HEK293 (cell line): Measurements from ENCODE around the gene CCDC78.

Source experiments
- CTCF ChIA-PET: fragments of 350-600 bp; formaldehyde crosslinking; extraction: SDS; loops from one replicate; lab custom pipeline; 2021; ENCODE audit warnings: antibody characterized with exemption; lab: Yijun Ruan, JAX
- POLR2A ChIA-PET: fragments of 300-600 bp; formaldehyde crosslinking; extraction: SDS; loops from one replicate; lab custom pipeline; 2020; ENCODE audit warnings: antibody characterized with exemption, inconsistent platforms; lab: Yijun Ruan, JAX
- H3K27ac ChIP-seq: fragments of 200-500 bp; sonication (Bioruptor generic); 2 replicates; pipeline ENCODE4 v1.5.1; 2014; ENCODE audit warnings: low read depth, low read length, control low read depth, inconsistent platforms; ENCODE audit errors: extremely low read depth
- H3K36me3 ChIP-seq, 2 experiments: fragments of 200-500 bp in 1 of 2; sonication (Bioruptor generic) in 1 of 2; 1 replicate in 1 of 2; 2 replicates in 1 of 2; pipeline ENCODE4 v1.5.1; 2014 to 2017; ENCODE audit warnings: inconsistent platforms in 2 of 2, low read length in 2 of 2; ENCODE audit not compliant: control insufficient read depth in 2 of 2, insufficient read depth in 1 of 2
- H3K4me1 ChIP-seq: fragments of 200-500 bp; sonication (Bioruptor generic); 2 replicates; pipeline ENCODE4 v1.5.1; 2014; ENCODE audit warnings: mild to moderate bottlenecking, low read length, inconsistent platforms; ENCODE audit not compliant: control insufficient read depth, insufficient read depth
- H3K4me3 ChIP-seq: 2 replicates; pipeline ENCODE4 v1.5.1; 2011; ENCODE audit warnings: low read depth, mild to moderate bottlenecking, control low read depth, low read length, moderate library complexity
- H3K9me3 ChIP-seq: fragments of 200-500 bp; sonication (Bioruptor generic); 2 replicates; pipeline ENCODE4 v1.5.1; 2014; ENCODE audit warnings: low read depth, low read length, inconsistent platforms; ENCODE audit not compliant: control insufficient read depth, insufficient read depth
- GLI2 ChIP-seq: fragments of 450-650 bp; formaldehyde crosslinking; IDR thresholded peaks from 2 replicates; pipeline ENCODE4; 2017; ENCODE audit warnings: missing biosample characterization, missing genetic modification characterization, low read depth, borderline replicate concordance
- SCRT1 ChIP-seq: fragments of 450-650 bp; formaldehyde crosslinking; IDR thresholded peaks from 2 replicates; pipeline ENCODE4 v1.5.1; 2016; ENCODE audit warnings: missing biosample characterization, missing genetic modification characterization, borderline replicate concordance
- SCRT2 ChIP-seq: fragments of 450-650 bp; formaldehyde crosslinking; IDR thresholded peaks from 2 replicates; pipeline ENCODE4 v1.5.1; 2016; ENCODE audit warnings: missing biosample characterization, missing genetic modification characterization
- YY1 ChIP-seq: fragments of 450-650 bp; formaldehyde crosslinking; IDR thresholded peaks from 2 replicates; pipeline ENCODE4 v1.5.1; 2018; ENCODE audit warnings: missing biosample characterization, missing genetic modification characterization
- ZBTB1 ChIP-seq: fragments of 450-650 bp; formaldehyde crosslinking; IDR thresholded peaks from 2 replicates; pipeline ENCODE4 v1.5.1; 2016; ENCODE audit warnings: missing biosample characterization, missing genetic modification characterization
- ZBTB21 ChIP-seq: fragments of 450-650 bp; formaldehyde crosslinking; IDR thresholded peaks from 2 replicates; pipeline ENCODE4 v1.5.1; 2017; ENCODE audit warnings: missing biosample characterization, missing genetic modification characterization
- ZBTB8A ChIP-seq: fragments of 450-650 bp; formaldehyde crosslinking; IDR thresholded peaks from 2 replicates; pipeline ENCODE4 v1.5.1; 2016; ENCODE audit warnings: missing biosample characterization, missing genetic modification characterization
- ZFP37 ChIP-seq: fragments of 450-650 bp; formaldehyde crosslinking; IDR thresholded peaks from 2 replicates; pipeline ENCODE4 v1.5.1; 2016; ENCODE audit warnings: missing biosample characterization, missing genetic modification characterization
- ZFP69B ChIP-seq: fragments of 450-650 bp; formaldehyde crosslinking; IDR thresholded peaks from 2 replicates; pipeline ENCODE4 v1.5.1; 2016; ENCODE audit warnings: missing biosample characterization, missing genetic modification characterization
- ZIC2 ChIP-seq: fragments of 450-650 bp; formaldehyde crosslinking; IDR thresholded peaks from 2 replicates; pipeline ENCODE4 v1.5.1; 2016; ENCODE audit warnings: missing biosample characterization, missing genetic modification characterization
- ZNF138 ChIP-seq: fragments of 450-650 bp; formaldehyde crosslinking; IDR thresholded peaks from 2 replicates; pipeline ENCODE4 v1.5.1; 2016; ENCODE audit warnings: missing biosample characterization, missing genetic modification characterization, borderline replicate concordance
- ZNF302 ChIP-seq: fragments of 450-650 bp; formaldehyde crosslinking; IDR thresholded peaks from 2 replicates; pipeline ENCODE4 v1.5.1; 2016; ENCODE audit warnings: missing biosample characterization, missing genetic modification characterization, low read depth
- ZNF324 ChIP-seq: fragments of 450-650 bp; formaldehyde crosslinking; IDR thresholded peaks from 2 replicates; pipeline ENCODE4 v1.5.1; 2016; ENCODE audit warnings: missing biosample characterization, missing genetic modification characterization
- ZNF404 ChIP-seq: fragments of 450-650 bp; formaldehyde crosslinking; IDR thresholded peaks from 2 replicates; pipeline ENCODE4 v1.5.1; 2017; ENCODE audit warnings: missing biosample characterization, missing genetic modification characterization
- ZNF416 ChIP-seq: fragments of 450-650 bp; formaldehyde crosslinking; IDR thresholded peaks from 2 replicates; pipeline ENCODE4 v1.5.1; 2016; ENCODE audit warnings: missing biosample characterization, missing genetic modification characterization
- ZNF426 ChIP-seq: fragments of 450-650 bp; formaldehyde crosslinking; IDR thresholded peaks from 2 replicates; pipeline ENCODE4 v1.5.1; 2017; ENCODE audit warnings: missing biosample characterization, missing genetic modification characterization, mild to moderate bottlenecking, inconsistent platforms, moderate library complexity
- ZNF530 ChIP-seq: fragments of 450-650 bp; formaldehyde crosslinking; IDR thresholded peaks from 2 replicates; pipeline ENCODE4 v1.5.1; 2016; ENCODE audit warnings: low read depth, missing biosample characterization, missing genetic modification characterization
- ZNF600 ChIP-seq: fragments of 450-650 bp; formaldehyde crosslinking; IDR thresholded peaks from 2 replicates; pipeline ENCODE4 v1.5.1; 2016; ENCODE audit warnings: missing biosample characterization, missing genetic modification characterization
- ZNF624 ChIP-seq: fragments of 450-650 bp; formaldehyde crosslinking; IDR thresholded peaks from 2 replicates; pipeline ENCODE4 v1.5.1; 2017; ENCODE audit warnings: missing biosample characterization, missing genetic modification characterization
- ZNF664 ChIP-seq: fragments of 450-650 bp; formaldehyde crosslinking; IDR thresholded peaks from 2 replicates; pipeline ENCODE4 v1.5.1; 2016; ENCODE audit warnings: missing biosample characterization, missing genetic modification characterization
- ZNF792 ChIP-seq: fragments of 450-650 bp; formaldehyde crosslinking; IDR thresholded peaks from 2 replicates; pipeline ENCODE4 v1.5.1; 2016; ENCODE audit warnings: missing biosample characterization, missing genetic modification characterization
- TF ChIP-seq, protein P1 (sequence below): fragments of 450-650 bp; formaldehyde crosslinking; IDR thresholded peaks from 2 replicates; pipeline ENCODE4 v1.5.0; 2017; ENCODE audit warnings: missing biosample characterization, missing genetic modification characterization, borderline replicate concordance
- TF ChIP-seq, protein P2 (sequence below): fragments of 450-650 bp; formaldehyde crosslinking; IDR thresholded peaks from 2 replicates; pipeline ENCODE4 v1.5.1; 2016; ENCODE audit warnings: missing biosample characterization, missing genetic modification characterization
- TF ChIP-seq, protein P3 (sequence below): fragments of 450-650 bp; formaldehyde crosslinking; IDR thresholded peaks from 2 replicates; pipeline ENCODE4 v1.5.1; 2016; ENCODE audit warnings: missing biosample characterization, missing genetic modification characterization, borderline replicate concordance
- TF ChIP-seq, protein P4 (sequence below): fragments of 450-650 bp; IDR thresholded peaks from 2 replicates; pipeline ENCODE4 v1.5.1; 2018; ENCODE audit warnings: missing biosample characterization, mild to moderate bottlenecking, missing genetic modification characterization

Gene CCDC78

DNA sequence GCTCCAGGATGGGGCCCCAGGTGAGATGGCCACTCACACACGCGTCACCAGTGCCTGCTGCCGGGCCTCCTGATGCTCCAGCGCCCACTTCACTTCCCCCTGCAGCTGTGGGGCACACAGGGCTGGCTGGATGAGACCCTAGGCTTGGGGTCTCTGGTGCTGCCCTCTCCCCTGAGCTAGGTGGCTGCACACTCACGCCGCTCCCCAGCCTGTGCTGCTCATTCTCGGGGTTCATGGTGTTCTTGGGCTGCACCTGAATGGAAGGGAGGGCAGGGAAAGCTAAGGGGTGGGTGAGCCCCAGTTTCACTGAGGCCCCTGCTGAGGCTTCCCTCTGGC, 1.2 kb downstream of the CCDC78 start:
- POLR2A ChIA-PET: interaction anchor here (1.3 to 2.1 kb wide), 5 partner anchors 9 to 76 kb away, joined by 3 to 8 read pairs (median 4); partner anchors contain the start of genes GNG13, METRN and WDR24
- peak; percentile 19 for TF ChIP-seq ZIC2 (tag by site-specific recombination)
- TF ChIP-seq ZBTB21 (tag by site-specific recombination): no peak
- CTCF ChIA-PET: interaction anchor here (1.3 to 4.8 kb wide), 2 partner anchors 12 to 21 kb away, joined by 4 to 38 read pairs; partner anchors contain the start of gene METRN

DNA sequence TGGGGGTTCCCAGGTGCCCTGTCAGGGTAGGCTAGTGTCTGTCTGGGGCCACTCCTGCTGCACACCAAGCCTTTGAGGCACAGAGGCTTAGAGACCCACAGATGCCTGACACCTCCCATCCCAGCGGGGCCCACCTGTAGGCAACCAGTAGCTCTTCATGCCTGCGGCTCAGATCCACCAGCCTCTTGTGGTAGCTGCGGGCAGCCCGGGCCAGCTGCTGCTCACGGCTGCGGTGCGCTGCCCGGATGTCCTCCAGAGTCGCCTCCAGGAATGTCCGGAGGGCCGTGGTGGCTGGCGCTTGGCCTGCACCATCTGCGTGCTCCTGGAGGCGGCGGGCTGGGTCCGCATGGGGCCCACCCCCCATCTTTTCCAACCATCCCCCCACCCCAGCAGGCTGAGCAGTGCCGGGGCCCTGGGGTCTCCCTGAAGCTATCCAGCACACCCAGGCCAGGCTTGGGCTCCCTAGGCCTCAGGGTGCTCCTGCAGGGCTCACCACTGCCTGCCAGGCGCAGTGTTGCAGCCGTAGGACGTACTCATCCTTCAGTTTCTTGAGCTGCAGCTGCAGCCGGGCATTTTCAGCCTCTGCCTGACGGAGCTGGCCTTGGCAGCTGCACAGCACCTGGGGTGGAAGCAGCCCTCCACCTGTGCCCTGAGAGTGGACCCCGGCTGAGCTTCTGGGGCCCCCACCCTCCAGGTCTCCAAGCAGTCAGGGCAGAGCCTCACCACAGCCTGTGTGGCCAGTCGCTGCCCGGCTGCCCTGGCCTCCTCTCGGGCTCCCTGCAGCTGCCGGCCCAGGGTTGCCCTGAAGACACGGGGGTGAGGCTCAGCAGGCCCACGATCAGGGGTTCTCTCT, 1.8 kb downstream of the CCDC78 start:
- no peak overlapping the region for H3K27ac ChIP-seq
- peaks cover 11% of the 10 kb centered on the region for H3K4me1 ChIP-seq
- TF ChIP-seq, protein P1, sequence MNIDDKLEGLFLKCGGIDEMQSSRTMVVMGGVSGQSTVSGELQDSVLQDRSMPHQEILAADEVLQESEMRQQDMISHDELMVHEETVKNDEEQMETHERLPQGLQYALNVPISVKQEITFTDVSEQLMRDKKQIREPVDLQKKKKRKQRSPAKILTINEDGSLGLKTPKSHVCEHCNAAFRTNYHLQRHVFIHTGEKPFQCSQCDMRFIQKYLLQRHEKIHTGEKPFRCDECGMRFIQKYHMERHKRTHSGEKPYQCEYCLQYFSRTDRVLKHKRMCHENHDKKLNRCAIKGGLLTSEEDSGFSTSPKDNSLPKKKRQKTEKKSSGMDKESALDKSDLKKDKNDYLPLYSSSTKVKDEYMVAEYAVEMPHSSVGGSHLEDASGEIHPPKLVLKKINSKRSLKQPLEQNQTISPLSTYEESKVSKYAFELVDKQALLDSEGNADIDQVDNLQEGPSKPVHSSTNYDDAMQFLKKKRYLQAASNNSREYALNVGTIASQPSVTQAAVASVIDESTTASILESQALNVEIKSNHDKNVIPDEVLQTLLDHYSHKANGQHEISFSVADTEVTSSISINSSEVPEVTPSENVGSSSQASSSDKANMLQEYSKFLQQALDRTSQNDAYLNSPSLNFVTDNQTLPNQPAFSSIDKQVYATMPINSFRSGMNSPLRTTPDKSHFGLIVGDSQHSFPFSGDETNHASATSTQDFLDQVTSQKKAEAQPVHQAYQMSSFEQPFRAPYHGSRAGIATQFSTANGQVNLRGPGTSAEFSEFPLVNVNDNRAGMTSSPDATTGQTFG: no peak
- peak; percentile 67; the same call in 1 of the 2 replicates for TF ChIP-seq SCRT1 (tag by site-specific recombination)
- TF ChIP-seq ZFP69B (tag by site-specific recombination): peak; percentile 95
- TF ChIP-seq, protein P2, sequence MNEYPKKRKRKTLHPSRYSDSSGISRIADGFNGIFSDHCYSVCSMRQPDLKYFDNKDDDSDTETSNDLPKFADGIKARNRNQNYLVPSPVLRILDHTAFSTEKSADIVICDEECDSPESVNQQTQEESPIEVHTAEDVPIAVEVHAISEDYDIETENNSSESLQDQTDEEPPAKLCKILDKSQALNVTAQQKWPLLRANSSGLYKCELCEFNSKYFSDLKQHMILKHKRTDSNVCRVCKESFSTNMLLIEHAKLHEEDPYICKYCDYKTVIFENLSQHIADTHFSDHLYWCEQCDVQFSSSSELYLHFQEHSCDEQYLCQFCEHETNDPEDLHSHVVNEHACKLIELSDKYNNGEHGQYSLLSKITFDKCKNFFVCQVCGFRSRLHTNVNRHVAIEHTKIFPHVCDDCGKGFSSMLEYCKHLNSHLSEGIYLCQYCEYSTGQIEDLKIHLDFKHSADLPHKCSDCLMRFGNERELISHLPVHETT: no peak
- no peak for TF ChIP-seq ZNF138 (tag by site-specific recombination)
- no peak for TF ChIP-seq ZFP37 (tag by site-specific recombination)
- TF ChIP-seq, protein P3, sequence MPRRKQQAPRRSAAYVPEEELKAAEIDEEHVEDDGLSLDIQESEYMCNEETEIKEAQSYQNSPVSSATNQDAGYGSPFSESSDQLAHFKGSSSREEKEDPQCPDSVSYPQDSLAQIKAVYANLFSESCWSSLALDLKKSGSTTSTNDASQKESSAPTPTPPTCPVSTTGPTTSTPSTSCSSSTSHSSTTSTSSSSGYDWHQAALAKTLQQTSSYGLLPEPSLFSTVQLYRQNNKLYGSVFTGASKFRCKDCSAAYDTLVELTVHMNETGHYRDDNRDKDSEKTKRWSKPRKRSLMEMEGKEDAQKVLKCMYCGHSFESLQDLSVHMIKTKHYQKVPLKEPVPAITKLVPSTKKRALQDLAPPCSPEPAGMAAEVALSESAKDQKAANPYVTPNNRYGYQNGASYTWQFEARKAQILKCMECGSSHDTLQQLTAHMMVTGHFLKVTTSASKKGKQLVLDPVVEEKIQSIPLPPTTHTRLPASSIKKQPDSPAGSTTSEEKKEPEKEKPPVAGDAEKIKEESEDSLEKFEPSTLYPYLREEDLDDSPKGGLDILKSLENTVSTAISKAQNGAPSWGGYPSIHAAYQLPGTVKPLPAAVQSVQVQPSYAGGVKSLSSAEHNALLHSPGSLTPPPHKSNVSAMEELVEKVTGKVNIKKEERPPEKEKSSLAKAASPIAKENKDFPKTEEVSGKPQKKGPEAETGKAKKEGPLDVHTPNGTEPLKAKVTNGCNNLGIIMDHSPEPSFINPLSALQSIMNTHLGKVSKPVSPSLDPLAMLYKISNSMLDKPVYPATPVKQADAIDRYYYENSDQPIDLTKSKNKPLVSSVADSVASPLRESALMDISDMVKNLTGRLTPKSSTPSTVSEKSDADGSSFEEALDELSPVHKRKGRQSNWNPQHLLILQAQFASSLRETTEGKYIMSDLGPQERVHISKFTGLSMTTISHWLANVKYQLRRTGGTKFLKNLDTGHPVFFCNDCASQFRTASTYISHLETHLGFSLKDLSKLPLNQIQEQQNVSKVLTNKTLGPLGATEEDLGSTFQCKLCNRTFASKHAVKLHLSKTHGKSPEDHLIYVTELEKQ (tag by site-specific recombination): no peak
- TF ChIP-seq ZNF624 (tag by site-specific recombination): no peak
- TF ChIP-seq YY1 (tag by site-specific recombination): no peak
- TF ChIP-seq ZNF302: no peak
- TF ChIP-seq GLI2 (tag by site-specific recombination): no peak
- TF ChIP-seq ZNF426: no peak
- no peak for TF ChIP-seq ZBTB1
- 0 out of 2 replicates have a peak, but pooled peaks have one; percentile 29 for TF ChIP-seq ZNF600 (tag by site-specific recombination)
- TF ChIP-seq ZBTB8A: peak; percentile 25
- TF ChIP-seq ZNF404 (tag by site-specific recombination): no peak
- TF ChIP-seq ZNF324 (tag by site-specific recombination): no peak
- no peak for TF ChIP-seq ZNF416 (tag by site-specific recombination)
- TF ChIP-seq ZNF530 (tag by site-specific recombination): no peak
- peak; percentile 94 for TF ChIP-seq SCRT2 (tag by site-specific recombination)
- no peak for TF ChIP-seq ZNF664 (tag by site-specific recombination)
- no peak for TF ChIP-seq ZNF792 (tag by site-specific recombination)
- TF ChIP-seq, protein P4, sequence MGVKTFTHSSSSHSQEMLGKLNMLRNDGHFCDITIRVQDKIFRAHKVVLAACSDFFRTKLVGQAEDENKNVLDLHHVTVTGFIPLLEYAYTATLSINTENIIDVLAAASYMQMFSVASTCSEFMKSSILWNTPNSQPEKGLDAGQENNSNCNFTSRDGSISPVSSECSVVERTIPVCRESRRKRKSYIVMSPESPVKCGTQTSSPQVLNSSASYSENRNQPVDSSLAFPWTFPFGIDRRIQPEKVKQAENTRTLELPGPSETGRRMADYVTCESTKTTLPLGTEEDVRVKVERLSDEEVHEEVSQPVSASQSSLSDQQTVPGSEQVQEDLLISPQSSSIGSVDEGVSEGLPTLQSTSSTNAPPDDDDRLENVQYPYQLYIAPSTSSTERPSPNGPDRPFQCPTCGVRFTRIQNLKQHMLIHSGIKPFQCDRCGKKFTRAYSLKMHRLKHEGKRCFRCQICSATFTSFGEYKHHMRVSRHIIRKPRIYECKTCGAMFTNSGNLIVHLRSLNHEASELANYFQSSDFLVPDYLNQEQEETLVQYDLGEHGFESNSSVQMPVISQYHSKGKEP (tag by site-specific recombination): 0 out of 2 replicates have a peak, but pooled peaks have one; percentile 17

More for the DNA sequence above, 1.2 kb downstream of the CCDC78 start:
- Histone ChIP-seq H3K4me1 (peaks cover 9% of the 10 kb centered on the region), H3K27ac (no peak overlapping the region), H3K9me3 (no peaks in the 10 kb centered on the region), H3K36me3 (peaks cover 0 to 5% of the 10 kb centered on the region in 2 experiments; a peak in 1 of 3 replicates), H3K4me3 (no peak overlapping the region)

More for the DNA sequence above, 1.8 kb downstream of the CCDC78 start:
- Histone ChIP-seq H3K4me3 (no peak overlapping the region), H3K36me3 (peaks cover 0 to 5% of the 10 kb centered on the region in 2 experiments; a peak in 1 of 3 replicates), H3K9me3 (no peaks in the 10 kb centered on the region)
- POLR2A ChIA-PET: interaction anchor here (1.3 to 2.1 kb wide), 5 partner anchors 8 to 77 kb away, joined by 3 to 8 read pairs (median 4); partner anchors contain the start of genes GNG13, METRN and WDR24
- CTCF ChIA-PET: interaction anchor here (0.6 to 4.8 kb wide), 3 partner anchors 11 to 21 kb away, joined by 3 to 38 read pairs (median 4); partner anchors contain the start of gene METRN
